ENCODE data around the gene TPM4.
"Not testable (repeated sequence)": the region's sequence is repeated elsewhere in the genome, so short reads cannot be mapped to it uniquely, and the experiment has no call there.

Gene TPM4

DNA sequence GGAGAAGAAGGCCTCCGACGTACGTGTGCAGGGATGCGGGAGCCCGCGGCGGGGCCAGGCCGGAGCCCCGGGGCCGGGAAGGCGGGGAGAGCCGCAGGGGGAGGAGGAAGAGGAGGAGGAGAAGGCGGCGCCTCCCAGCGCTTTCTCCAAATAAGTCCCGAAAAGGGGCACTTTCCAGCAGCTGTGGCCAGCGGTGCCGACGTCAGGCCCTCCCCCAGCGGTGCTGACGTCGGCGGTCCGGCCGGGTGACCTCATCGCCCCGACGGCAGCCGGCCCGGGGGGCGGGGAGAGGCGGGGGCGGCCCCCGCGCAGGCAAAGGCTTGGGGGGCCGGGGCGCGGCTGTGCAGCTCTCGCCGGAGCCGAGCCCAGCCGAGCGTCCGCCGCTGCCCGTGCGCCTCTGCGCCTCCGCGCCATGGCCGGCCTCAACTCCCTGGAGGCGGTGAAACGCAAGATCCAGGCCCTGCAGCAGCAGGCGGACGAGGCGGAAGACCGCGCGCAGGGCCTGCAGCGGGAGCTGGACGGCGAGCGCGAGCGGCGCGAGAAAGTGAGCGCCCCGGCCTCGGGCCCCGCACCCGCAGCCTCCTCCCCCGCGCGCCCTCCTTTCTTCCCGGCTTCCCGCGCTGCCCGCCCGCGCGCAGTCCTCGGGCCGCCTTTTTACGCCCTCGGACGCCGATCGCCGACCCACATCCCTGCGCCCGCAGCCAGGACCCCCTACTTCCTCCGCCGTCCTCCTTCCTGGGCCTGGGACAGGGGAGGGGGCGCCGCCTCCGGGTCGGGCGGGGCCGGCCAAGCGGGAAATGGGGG is at the start of gene TPM4:
Gene TPM4 (plus strand): TSS at position 342 of the 804 bp plus-strand sequence. CDS start 71 bp downstream, at position 413.
- DNase-seq: peak; percentile 71 to 79

GRCh38 chr19:16026756-16027155 is 49.5 kb upstream of the TPM4 start:
- DNase-seq: no peak

GRCh38 chr19:16027528-16027927 is 48.8 kb upstream of the TPM4 start:
- DNase-seq: no peak

GRCh38 chr19:16030155-16030554 is 46.1 kb upstream of the TPM4 start:
- DNase-seq: not testable (repeated sequence)

DNA sequence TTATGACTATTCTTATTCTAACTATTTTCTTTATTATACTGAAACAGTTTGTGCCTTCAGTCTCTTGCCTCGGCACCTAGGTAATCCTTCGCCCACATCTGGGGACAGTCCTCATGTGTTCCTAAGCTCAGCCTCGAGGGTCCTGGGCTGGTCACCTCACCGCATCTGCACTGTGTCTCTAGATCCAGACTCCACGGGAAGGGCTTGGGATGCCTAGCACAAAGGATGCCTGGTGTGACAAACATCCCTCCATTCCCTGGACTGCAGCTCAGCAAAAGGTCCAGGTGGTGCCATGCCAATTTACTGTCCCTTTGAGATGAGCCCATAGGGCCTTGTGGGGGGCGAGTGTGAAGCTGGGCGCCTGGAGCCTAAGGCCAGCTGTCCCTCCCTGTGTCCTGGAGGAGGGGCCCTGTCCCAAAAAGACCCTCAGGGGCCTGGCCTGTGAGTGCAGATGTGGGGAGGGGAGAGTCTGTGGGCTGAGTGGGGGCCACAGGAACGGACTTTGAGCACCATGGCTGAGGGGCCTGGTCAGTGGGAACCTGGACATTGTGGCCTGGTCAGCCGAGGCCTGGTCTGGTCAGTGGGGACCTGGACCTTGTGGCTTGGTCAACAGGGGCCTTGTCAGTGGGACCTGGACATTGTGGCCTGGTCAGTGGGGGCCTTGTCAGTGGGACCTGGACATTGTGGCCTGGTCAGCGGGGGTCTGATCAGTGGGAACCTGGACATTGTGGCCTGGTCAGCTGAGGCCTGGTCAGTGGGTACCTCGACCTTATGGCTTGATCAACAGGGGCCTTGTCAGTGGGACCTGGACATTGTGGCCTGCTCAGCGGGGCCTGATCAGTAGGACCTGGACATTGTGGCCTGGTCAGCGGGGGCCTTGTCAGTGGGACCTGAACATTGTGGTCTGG is 45.1 kb upstream of the TPM4 start:
- no peak for DNase-seq

DNA sequence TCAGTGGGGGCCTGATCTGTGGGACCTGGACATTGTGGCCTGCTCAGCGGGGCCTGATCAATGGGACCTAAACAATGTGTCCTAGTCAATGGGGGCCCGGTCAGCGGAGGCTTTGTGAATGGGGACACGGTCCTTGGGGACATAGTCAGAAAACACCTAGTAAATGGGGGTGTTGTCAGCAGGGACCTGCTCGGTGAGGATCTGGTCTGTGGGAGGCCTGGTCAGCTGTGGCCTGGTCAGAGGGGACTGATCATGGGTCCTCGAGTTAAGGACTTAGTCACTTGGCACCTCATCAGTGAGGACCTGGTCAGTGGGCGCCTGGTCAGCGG is 44.5 kb upstream of the TPM4 start:
- DNase-seq: no peak

DNA sequence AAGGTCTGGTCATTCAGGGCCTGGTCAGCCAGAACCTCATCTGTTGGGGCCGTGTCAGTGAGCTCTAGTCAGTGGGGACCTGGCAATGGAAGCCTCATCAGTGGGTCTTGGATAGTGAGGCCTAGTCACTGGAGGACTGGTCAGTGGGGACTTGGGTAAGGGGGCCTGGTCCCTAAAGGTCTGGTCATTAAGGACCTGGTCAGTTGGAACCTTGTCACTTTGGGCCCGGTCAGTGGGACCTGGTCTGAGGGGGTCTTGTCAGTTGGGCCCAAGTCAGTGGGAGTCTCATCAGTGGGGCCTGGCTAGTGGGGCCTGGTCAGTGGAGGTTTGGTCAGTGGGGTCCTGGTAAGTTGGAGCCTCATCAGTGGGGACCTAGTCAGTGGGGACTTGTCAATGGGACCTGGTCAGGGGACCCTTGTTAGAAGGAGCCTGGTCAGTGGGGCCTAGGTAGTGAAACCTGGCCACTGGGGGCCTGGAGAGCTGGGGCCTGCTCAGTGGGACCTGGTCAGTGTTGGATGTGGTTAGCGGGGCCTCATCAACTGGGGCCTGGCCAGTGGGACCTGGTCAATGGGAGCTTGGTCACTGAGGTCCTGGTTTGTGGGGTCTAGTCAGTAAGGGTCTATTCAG is 43.7 kb upstream of the TPM4 start:
- no peak for DNase-seq

- DNase-seq: no peak
These were observed 43.2 kb upstream of the TPM4 start for GRCh38 chr19:16033136-16033530.

DNA sequence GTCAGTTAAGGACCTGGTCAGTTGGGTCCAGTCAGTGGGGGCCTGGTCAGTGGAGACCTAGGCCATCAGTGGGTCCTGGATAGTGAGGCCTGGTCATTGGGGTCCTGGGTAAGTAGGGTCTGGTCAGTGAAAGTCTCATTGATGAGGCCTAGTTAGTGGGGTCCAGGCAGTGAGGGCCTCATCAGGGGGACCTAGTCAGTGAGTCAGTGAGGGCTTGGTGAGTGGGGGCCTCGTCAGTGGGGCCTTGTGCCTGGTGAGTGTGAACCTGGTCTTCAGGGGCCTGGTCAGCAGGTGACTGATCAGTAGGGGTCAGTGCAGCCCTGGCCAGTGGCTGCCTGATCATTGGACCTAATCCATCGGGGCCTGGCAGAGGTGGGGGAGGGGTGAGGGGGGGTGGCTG is 42.6 kb upstream of the TPM4 start:
- DNase-seq: no peak

GRCh38 chr19:16034180-16034579 is 42.1 kb upstream of the TPM4 start:
- DNase-seq: no peak

DNA sequence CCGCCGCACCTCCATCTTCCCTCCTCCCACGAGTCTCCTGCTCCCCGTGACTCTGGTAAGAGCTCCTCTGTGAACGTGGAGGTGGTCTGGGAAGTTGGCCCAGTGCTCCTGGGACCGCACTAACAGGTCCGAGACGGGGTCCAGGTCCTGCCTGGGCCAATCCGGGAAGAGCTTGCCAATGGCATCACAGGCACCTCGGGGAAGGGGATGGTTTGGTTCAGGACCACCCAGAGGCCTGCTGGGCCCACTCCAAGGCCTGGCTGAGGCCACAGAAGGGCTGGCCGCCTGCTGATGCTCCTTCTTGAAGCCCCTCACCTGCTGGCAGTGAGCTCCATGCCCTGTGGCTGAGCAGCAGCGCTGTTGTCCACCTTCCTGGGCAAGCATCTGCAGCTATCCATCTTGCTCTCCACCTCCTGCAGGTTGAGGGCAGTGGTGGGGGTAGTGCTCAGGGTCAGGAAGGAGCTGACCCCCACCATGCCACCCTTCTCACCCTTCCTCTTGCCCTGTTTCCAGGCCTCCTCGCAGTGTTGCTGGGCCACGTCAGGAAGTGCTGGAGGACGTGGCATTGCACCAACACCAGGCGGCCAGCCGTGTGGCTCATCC is 41.2 kb upstream of the TPM4 start:
- DNase-seq: no peak

- no peak for DNase-seq
These were observed 40.5 kb upstream of the TPM4 start for GRCh38 chr19:16035601-16036297.

- no peak for DNase-seq
These were observed 39.8 kb upstream of the TPM4 start for GRCh38 chr19:16036397-16036925.

DNA sequence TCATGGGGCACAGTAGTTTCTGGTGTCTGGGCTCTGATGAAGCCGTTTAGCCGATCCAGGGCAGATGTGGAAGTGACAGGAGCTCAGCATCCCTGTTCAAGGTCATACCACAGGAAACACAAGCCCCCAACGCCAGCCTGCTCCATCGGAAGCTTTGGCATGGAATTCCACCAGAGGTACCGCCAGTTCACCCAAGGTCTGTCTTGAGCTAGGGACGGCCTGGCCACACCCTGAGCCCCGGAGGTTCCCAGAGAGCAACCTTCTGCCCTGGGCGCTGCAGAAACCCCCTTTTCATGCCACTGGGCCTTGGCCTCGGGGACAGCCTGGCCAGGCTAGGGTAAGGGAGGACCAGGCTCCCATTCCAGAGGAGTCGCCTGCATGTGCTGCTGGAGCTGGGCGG is 39.4 kb upstream of the TPM4 start:
- DNase-seq: no peak

- DNase-seq: no peak
These were observed 38.7 kb upstream of the TPM4 start for GRCh38 chr19:16037424-16038195.

GRCh38 chr19:16038196-16038695 is 38.0 kb upstream of the TPM4 start:
- DNase-seq: no peak

- DNase-seq: no peak
These were observed 37.2 kb upstream of the TPM4 start for GRCh38 chr19:16039081-16039480.

DNA sequence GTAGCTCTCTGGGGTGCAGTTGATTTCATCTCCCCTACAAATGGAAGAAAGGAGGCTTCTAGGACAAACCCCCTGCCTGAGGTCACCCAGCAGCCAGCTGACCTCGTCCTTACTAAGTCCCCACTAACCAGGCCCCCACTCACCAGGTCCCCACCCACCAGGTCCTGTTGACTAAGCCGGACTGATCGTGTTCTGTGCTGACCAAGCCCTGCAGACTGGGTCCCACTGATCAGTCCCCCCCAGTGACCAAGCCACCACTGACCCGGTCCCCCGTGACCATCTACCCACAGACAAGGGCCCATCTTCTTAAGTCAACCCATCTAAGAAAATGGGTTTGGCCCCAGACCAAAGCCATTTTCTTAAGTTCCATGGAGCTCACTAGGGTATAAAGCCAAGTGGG is 36.8 kb upstream of the TPM4 start:
- no peak for DNase-seq

DNA sequence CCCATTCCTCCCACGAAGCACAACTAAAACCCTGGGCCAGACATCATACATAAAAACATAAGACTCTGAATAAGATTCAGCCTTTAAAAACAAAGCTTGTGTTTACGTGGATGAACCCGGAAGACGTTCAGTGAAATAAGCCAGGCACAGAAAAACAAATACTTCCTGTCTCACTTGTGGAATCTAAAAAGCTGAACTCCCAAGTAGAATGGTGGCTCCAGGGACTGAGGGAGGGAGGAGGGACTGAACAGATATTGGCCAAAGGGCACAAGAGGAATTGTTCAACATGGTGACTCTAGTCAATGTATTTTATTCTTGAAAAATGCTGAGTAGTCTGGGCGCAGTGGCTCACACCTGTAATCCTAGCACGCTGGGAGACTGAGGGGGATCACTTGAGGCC is 35.7 kb upstream of the TPM4 start:
- DNase-seq: no peak

- peak; percentile 66 to 77 for DNase-seq
These were observed 34.9 kb upstream of the TPM4 start for GRCh38 chr19:16041299-16041990.

DNA sequence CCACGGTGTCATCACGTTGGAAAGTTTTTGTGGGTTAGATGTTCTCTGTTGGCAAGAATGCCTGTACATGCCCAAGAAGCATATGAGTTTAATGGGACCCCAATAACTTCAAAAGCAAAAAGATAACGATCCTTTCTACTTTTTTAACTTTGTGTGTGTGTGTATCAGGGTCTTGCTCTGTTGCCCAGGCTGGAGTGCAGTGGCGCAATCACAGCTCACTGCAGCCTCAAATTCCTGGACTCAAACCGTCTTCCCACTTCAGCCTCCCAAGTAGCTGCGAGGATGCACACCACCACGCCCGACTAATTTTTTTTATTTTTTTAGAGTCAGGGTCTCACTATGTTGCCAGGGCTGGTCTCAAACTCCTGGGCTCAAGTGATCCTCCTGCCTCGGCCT is 34.3 kb upstream of the TPM4 start:
- no peak for DNase-seq

Data from activated CD4-positive, alpha-beta T cell treated with anti-CD3 and anti-CD28 coated beads for 4 hours (primary cell).